GM23338 (cell line): Measurements from ENCODE around the gene ABCC9. TPM values are rescaled to one million over a fixed set of nuclear protein-coding genes. Genes with fewer than 3 reads are reported as not detected.
"Not testable (repeated sequence)": the region's sequence is repeated elsewhere in the genome, so short reads cannot be mapped to it uniquely, and the experiment has no call there.

ENCODE experiments used
- ATAC-seq: fragments of 200-7000 bp; cut with Tn5 transposase; 3 replicates; pipeline ENCODE4 v1.9.1; 2020
- DNase-seq: peaks from one replicate; pipeline ENCODE4 v3.0.0-alpha.2; 2015; ENCODE audit warnings: low spot score
- H2AFZ ChIP-seq: fragments of 200-600 bp; sonication (generic); 2 replicates; pipeline ENCODE4 v1.8.0; 2016; ENCODE audit warnings: antibody characterized with exemption, mild to moderate bottlenecking, moderate library complexity
- H3F3A ChIP-seq: fragments of 200-600 bp; sonication (generic); replicated peaks from 2 replicates; pipeline ENCODE4 v1.8.0; 2017; ENCODE audit warnings: antibody characterized with exemption, mixed run types, low read depth
- H3K27ac ChIP-seq: fragments of 200-600 bp; sonication (generic); 2 replicates; pipeline ENCODE4 v1.6.1; 2016; ENCODE audit warnings: low read depth
- H3K27me3 ChIP-seq: fragments of 200-600 bp; sonication (generic); 2 replicates; pipeline ENCODE4 v1.8.0; 2016; ENCODE audit warnings: mild to moderate bottlenecking, mixed run types, moderate library complexity; ENCODE audit not compliant: insufficient read depth
- H3K36me3 ChIP-seq: fragments of 200-600 bp; sonication (generic); 2 replicates; pipeline ENCODE4 v1.8.0; 2016; ENCODE audit warnings: mild to moderate bottlenecking; ENCODE audit not compliant: insufficient read depth
- H3K4me1 ChIP-seq: fragments of 200-600 bp; sonication (generic); 2 replicates; pipeline ENCODE4 v1.8.0; 2016; ENCODE audit warnings: mild to moderate bottlenecking, moderate library complexity; ENCODE audit not compliant: insufficient read depth
- H3K4me2 ChIP-seq: fragments of 200-600 bp; sonication (generic); 2 replicates; pipeline ENCODE4 v1.7.1; 2017; ENCODE audit warnings: mixed run types
- H3K4me3 ChIP-seq: fragments of 200-600 bp; sonication (generic); 2 replicates; pipeline ENCODE4 v1.6.1; 2016; ENCODE audit warnings: mixed run types
- H3K79me2 ChIP-seq: fragments of 200-600 bp; sonication (generic); replicated peaks from 2 replicates; pipeline ENCODE4 v1.8.0; 2017; ENCODE audit warnings: mild to moderate bottlenecking; ENCODE audit not compliant: insufficient read depth
- H3K9me2 ChIP-seq: fragments of 200-600 bp; sonication (generic); 2 replicates; pipeline ENCODE4 v1.8.0; 2017; ENCODE audit not compliant: insufficient read depth
- H4K20me1 ChIP-seq: fragments of 200-600 bp; sonication (generic); replicated peaks from 2 replicates; pipeline ENCODE4 v1.8.0; 2017; ENCODE audit warnings: mild to moderate bottlenecking; ENCODE audit not compliant: insufficient read depth
- H3K27ac Mint-ChIP-seq: 2 replicates; pipeline ENCODE4 v1.8.0; 2020; ENCODE audit warnings: inconsistent platforms, mild to moderate bottlenecking, moderate library complexity, mixed read lengths
- H3K27me3 Mint-ChIP-seq: 3 replicates; pipeline ENCODE4 v1.8.0; 2022; ENCODE audit warnings: low read depth, mild to moderate bottlenecking, moderate library complexity, mixed read lengths, inconsistent platforms; ENCODE audit not compliant: insufficient read depth, poor library complexity
- H3K36me3 Mint-ChIP-seq: 3 replicates; pipeline ENCODE4 v1.8.0; 2021; ENCODE audit warnings: low read depth, mild to moderate bottlenecking, inconsistent platforms, moderate library complexity, mixed read lengths
- H3K4me1 Mint-ChIP-seq: 3 replicates; pipeline ENCODE4 v1.8.0; 2020; ENCODE audit warnings: mild to moderate bottlenecking, inconsistent platforms, mixed read lengths
- H3K4me3 Mint-ChIP-seq: 3 replicates; pipeline ENCODE4 v1.8.0; 2021; ENCODE audit warnings: moderate library complexity, mild to moderate bottlenecking, inconsistent platforms, mixed read lengths
- H3K9me3 Mint-ChIP-seq: 3 replicates; pipeline ENCODE4 v1.8.0; 2020; ENCODE audit warnings: moderate library complexity, mild to moderate bottlenecking, inconsistent platforms, mixed read lengths
- NANOG ChIP-seq: IDR thresholded peaks from 2 replicates; pipeline ENCODE4 v1.6.1; 2016; ENCODE audit warnings: antibody characterized with exemption, borderline replicate concordance
- polyA plus RNA-seq: library from polyadenylated mRNA; unstranded; fragments of >200 nt; fragmentation: Nextera tagmentation; extraction: Ambion mirVana; gene quantifications from 2 replicates; pipeline ENCODE4 v1.2.1, GENCODE V29; 2016
- total RNA-seq: library from RNA; depleted of rRNA; stranded (reverse); fragments of >200 nt; shearing (Covaris generic); gene quantifications from 2 replicates; pipeline ENCODE4 v1.2.3, GENCODE V29; 2014
- TF ChIP-seq, protein P1 (sequence below): fragments of 250-450 bp; sonication (Bioruptor Pico); IDR thresholded peaks from 2 replicates; pipeline ENCODE4 v1.5.0; 2020; ENCODE audit warnings: mild to moderate bottlenecking, moderate library complexity
- TF ChIP-seq, protein P2 (sequence below): IDR thresholded peaks from 2 replicates; pipeline ENCODE4 v1.6.1; 2016; ENCODE audit warnings: antibody characterized with exemption
- TF ChIP-seq, protein P3 (sequence below), 2 experiments: fragments of 200-600 bp in 1 of 2; sonication (generic) in 1 of 2; conservative IDR thresholded peaks; 2 replicates each; pipeline versions ENCODE4 v1.5.1 to v1.6.1; 2016 to 2017; ENCODE audit warnings: antibody characterized with exemption in 2 of 2, low read depth in 2 of 2, mild to moderate bottlenecking in 2 of 2, moderate library complexity in 1 of 2

ABCC9 gene
- total and polyA plus RNA-seq, 2 experiments from 2014 or later, result not detected

DNA sequence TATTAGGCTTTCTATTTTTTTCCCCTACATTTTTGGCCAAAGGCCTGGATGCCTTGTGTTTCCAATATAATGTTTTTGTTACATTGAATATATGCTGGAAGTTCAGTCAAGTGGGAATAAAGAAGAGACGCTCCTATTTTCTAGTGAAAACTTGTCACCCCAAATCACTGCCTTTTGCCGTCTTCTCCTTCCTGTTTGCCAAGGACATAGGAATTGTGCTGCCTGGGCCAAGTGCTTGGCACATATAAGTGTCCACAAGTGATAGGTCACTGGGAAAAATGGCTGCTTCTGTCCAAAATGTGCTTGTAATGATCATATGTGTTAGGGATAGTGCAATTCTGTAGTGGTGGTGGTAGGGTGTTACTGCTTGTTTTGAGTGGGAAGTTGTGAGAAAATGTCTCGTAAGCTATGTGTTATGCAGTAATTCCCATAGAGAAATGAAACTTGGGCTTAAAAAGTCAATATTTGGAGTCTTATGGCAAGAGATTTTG, 155.1 kb downstream of the ABCC9 start:
- H3K9me3 Mint-ChIP-seq, result peaks cover 6% of the 10 kb centered on the region; the same call in 1 of the 3 replicates
- no peak overlapping the region for H3K4me2 ChIP-seq
- no peaks in the 10 kb centered on the region for H4K20me1 ChIP-seq
- no peaks in the 10 kb centered on the region for H3K79me2 ChIP-seq
- no peak overlapping the region for H3K27ac ChIP-seq
- H2AFZ ChIP-seq, result no peak overlapping the region
- TF ChIP-seq, protein P1, sequence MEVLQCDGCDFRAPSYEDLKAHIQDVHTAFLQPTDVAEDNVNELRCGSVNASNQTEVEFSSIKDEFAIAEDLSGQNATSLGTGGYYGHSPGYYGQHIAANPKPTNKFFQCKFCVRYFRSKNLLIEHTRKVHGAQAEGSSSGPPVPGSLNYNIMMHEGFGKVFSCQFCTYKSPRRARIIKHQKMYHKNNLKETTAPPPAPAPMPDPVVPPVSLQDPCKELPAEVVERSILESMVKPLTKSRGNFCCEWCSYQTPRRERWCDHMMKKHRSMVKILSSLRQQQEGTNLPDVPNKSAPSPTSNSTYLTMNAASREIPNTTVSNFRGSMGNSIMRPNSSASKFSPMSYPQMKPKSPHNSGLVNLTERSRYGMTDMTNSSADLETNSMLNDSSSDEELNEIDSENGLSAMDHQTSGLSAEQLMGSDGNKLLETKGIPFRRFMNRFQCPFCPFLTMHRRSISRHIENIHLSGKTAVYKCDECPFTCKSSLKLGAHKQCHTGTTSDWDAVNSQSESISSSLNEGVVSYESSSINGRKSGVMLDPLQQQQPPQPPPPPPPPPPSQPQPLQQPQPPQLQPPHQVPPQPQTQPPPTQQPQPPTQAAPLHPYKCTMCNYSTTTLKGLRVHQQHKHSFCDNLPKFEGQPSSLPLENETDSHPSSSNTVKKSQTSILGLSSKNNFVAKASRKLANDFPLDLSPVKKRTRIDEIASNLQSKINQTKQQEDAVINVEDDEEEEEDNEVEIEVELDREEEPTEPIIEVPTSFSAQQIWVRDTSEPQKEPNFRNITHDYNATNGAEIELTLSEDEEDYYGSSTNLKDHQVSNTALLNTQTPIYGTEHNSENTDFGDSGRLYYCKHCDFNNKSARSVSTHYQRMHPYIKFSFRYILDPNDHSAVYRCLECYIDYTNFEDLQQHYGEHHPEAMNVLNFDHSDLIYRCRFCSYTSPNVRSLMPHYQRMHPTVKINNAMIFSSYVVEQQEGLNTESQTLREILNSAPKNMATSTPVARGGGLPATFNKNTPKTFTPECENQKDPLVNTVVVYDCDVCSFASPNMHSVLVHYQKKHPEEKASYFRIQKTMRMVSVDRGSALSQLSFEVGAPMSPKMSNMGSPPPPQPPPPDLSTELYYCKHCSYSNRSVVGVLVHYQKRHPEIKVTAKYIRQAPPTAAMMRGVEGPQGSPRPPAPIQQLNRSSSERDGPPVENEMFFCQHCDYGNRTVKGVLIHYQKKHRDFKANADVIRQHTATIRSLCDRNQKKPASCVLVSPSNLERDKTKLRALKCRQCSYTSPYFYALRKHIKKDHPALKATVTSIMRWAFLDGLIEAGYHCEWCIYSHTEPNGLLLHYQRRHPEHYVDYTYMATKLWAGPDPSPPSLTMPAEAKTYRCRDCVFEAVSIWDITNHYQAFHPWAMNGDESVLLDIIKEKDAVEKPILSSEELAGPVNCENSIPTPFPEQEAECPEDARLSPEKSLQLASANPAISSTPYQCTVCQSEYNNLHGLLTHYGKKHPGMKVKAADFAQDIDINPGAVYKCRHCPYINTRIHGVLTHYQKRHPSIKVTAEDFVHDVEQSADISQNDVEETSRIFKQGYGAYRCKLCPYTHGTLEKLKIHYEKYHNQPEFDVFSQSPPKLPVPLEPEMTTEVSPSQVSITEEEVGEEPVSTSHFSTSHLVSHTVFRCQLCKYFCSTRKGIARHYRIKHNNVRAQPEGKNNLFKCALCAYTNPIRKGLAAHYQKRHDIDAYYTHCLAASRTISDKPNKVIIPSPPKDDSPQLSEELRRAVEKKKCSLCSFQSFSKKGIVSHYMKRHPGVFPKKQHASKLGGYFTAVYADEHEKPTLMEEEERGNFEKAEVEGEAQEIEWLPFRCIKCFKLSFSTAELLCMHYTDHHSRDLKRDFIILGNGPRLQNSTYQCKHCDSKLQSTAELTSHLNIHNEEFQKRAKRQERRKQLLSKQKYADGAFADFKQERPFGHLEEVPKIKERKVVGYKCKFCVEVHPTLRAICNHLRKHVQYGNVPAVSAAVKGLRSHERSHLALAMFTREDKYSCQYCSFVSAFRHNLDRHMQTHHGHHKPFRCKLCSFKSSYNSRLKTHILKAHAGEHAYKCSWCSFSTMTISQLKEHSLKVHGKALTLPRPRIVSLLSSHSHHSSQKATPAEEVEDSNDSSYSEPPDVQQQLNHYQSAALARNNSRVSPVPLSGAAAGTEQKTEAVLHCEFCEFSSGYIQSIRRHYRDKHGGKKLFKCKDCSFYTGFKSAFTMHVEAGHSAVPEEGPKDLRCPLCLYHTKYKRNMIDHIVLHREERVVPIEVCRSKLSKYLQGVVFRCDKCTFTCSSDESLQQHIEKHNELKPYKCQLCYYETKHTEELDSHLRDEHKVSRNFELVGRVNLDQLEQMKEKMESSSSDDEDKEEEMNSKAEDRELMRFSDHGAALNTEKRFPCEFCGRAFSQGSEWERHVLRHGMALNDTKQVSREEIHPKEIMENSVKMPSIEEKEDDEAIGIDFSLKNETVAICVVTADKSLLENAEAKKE (CRISPR knock-in tag), result no peak
- TF ChIP-seq, protein P2, sequence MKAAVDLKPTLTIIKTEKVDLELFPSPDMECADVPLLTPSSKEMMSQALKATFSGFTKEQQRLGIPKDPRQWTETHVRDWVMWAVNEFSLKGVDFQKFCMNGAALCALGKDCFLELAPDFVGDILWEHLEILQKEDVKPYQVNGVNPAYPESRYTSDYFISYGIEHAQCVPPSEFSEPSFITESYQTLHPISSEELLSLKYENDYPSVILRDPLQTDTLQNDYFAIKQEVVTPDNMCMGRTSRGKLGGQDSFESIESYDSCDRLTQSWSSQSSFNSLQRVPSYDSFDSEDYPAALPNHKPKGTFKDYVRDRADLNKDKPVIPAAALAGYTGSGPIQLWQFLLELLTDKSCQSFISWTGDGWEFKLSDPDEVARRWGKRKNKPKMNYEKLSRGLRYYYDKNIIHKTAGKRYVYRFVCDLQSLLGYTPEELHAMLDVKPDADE, result no peak
- TF ChIP-seq, protein P3, sequence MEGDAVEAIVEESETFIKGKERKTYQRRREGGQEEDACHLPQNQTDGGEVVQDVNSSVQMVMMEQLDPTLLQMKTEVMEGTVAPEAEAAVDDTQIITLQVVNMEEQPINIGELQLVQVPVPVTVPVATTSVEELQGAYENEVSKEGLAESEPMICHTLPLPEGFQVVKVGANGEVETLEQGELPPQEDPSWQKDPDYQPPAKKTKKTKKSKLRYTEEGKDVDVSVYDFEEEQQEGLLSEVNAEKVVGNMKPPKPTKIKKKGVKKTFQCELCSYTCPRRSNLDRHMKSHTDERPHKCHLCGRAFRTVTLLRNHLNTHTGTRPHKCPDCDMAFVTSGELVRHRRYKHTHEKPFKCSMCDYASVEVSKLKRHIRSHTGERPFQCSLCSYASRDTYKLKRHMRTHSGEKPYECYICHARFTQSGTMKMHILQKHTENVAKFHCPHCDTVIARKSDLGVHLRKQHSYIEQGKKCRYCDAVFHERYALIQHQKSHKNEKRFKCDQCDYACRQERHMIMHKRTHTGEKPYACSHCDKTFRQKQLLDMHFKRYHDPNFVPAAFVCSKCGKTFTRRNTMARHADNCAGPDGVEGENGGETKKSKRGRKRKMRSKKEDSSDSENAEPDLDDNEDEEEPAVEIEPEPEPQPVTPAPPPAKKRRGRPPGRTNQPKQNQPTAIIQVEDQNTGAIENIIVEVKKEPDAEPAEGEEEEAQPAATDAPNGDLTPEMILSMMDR (conservative IDR thresholded peaks at IDR 0.05; ENCODE audit: low read depth in 2 of 2), result no peak
- TF ChIP-seq NANOG, result no peak
- H3K36me3 Mint-ChIP-seq, result no peaks in the 10 kb centered on the region
- H3K4me3 ChIP-seq, result no peak overlapping the region
- H3K36me3 ChIP-seq, result no peaks in the 10 kb centered on the region
- H3F3A ChIP-seq, result no peaks in the 10 kb centered on the region
- ATAC-seq, result no peak
- no peak for DNase-seq
- no peak overlapping the region for H3K27ac Mint-ChIP-seq
- no peaks in the 10 kb centered on the region for H3K4me1 Mint-ChIP-seq
- no peaks in the 10 kb centered on the region for H3K4me1 ChIP-seq
- no peak overlapping the region for H3K4me3 Mint-ChIP-seq
- no peaks in the 10 kb centered on the region for H3K9me2 ChIP-seq
- H3K27me3 ChIP-seq, result no peaks in the 10 kb centered on the region
- no peaks in the 10 kb centered on the region for H3K27me3 Mint-ChIP-seq

DNA sequence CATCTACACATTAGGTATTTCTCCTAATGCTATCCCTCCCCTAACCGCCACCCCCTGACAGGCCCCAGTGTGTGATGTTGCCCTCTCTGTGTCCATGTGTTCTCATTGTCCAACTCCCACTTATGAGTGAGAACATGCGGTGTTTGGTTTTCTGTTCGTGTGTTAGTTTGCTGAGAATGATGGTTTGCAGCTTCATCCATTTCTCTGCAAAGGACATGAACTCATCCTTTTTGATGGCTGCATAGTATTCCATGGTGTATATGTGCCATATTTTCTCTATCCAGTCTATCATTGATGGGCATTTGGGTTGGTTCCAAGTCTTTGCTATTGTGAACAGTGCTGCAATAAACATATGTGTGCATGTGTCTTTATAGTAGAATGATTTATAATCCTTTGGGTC, 158.5 kb downstream of the ABCC9 start:
- H4K20me1 ChIP-seq, H3K36me3 ChIP-seq, H3K4me3 Mint-ChIP-seq, H3K9me3 Mint-ChIP-seq, H3K4me1 Mint-ChIP-seq, DNase-seq, H3K36me3 Mint-ChIP-seq, H3K4me2 ChIP-seq, H3K79me2 ChIP-seq, H3F3A ChIP-seq, H3K27ac ChIP-seq, H3K4me3 ChIP-seq, H3K9me2 ChIP-seq, H3K27me3 Mint-ChIP-seq, H3K27me3 ChIP-seq, H3K27ac Mint-ChIP-seq, H2AFZ ChIP-seq, ATAC-seq: not testable (repeated sequence)
- peaks cover 14% of the 10 kb centered on the region; the same call in 1 of the 2 replicates for H3K4me1 ChIP-seq
